GM19455 (cell line): ENCODE data around the gene ABHD17A.

Experiments
- ATAC-seq: cut with Tn5 transposase; IDR thresholded peaks from one replicate; pipeline ENCODE4 v1.9.1; 2021; ENCODE audit not compliant: unreplicated experiment

ABHD17A gene

DNA sequence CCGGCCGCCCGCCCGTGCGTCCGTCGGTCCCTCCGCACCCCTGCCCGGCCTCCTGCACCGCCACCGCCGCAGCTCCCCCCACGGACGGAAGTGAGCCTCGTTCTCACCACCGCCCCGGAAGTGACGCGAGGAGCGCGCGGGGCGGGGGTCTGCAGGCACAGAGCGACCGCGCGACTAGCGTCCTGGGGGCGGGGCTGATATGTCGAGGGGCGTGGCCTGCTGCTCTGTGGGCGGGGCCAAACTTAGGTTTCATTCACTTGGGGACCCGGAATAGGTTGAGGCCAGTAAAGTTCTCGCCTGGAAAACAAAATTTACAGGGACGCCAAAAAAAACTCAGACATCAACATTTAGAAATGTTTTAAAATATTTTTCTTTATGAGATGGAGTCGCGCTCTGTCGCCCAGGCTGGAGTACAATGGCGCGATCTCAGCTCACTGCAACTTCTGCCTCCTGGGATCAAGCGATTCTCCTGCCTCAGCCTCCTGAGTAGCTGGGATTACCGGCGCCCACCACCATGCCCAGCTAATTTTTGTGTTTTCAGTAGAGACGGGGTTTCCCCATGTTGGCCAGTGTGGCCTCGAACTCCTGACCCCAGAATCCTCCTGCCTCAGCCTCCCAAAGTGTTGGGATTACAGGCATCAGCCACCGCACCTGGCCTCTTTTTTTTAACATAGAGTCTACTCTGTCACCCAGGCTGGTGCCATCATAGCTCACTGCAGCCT is at the start of gene ABHD17A:
Gene ABHD17A, minus strand, starts transcription at position 99 of the 722 bp plus-strand sequence. CDS start 3,930 bp downstream, outside the sequence.
- ATAC-seq, result peak; percentile 60

- ATAC-seq, result no peak
These were observed 48.6 kb upstream of the ABHD17A start for GRCh38 chr19:1933942-1934341.

- ATAC-seq, result no peak
These were observed 47.9 kb upstream of the ABHD17A start for GRCh38 chr19:1933244-1933643.

DNA sequence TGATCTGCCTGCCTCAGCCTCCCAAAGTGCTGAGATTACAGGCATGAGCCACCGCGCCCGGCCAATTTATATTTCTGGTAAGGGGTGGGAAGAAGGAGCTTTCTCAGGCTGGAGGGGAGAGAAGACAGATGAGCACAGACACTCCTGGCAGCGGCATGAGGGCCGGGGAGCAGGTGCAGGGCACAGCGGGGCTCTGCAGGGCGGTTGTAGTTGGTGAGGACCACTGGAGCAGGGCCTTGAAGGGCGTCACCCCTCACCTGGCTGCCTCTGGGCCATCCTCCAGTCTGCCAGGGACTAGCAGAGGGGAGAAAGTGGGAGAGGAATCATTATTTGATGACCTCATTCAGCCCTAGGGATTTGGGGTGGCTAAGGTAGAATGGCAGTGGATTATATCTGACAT is 47.1 kb upstream of the ABHD17A start:
- ATAC-seq, result no peak

DNA sequence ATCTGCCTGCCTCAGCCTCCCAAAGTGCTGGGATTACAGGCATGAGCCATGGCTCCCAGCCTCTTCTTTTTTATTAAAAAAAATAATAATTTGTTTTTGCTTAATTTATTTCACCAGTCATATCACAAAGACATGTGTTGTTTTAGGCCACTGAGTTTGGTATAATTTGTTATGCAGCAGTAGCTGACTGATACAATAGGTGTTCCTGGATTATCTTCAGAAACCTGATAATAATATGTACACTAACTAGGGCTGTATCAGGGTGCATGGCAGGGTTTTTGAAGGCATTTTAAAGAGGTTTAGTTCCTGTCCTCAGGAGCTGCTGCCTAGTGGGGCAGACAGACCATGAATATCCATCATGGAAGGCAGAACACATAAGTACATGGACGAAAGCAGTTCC is 46.1 kb upstream of the ABHD17A start:
- no peak for ATAC-seq

- ATAC-seq, result no peak
These were observed 43.9 kb upstream of the ABHD17A start for GRCh38 chr19:1929021-1929742.

DNA sequence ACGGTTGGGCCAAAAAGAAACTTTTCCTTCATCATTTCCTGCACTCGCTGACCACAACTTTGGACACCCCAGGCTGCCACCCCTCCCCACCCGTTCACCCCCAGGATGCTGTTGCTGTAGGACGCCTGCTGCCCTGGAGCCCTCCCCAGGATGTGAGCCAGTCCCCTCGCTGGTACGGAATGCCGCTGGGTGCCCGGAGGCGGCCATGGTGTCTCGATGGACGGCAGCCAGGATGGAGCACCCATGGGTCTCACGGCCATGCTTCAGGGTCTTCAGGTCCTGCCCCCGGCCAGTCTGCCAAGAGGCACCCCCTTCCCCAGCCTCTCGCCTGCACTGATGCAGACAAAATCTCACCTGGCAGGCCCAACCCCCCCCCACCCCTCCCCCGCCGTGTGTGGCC is 40.2 kb upstream of the ABHD17A start:
- no peak for ATAC-seq

- no peak for ATAC-seq
These were observed 39.1 kb upstream of the ABHD17A start for GRCh38 chr19:1924320-1924961.

- no peak for ATAC-seq
These were observed 38.0 kb upstream of the ABHD17A start for GRCh38 chr19:1923319-1923718.

DNA sequence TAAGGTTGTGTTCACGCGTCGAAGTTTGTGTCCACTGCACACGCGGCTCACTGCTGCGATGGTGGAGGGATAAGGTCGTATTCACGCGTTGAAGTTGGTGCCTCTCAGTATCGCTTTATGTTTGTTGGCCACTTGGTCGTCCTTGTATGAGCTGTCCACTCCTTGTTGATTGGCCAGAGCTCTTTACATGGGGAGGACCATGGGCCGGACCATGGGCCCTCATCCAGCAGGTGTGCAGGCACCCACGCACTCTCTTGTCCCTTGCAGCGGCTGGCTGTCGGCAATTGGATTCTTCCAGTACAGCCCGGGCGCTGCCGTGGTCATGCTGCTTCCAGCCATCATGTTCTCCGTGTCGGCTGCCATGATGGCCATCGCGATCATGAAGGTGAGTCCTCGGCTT is 37.5 kb upstream of the ABHD17A start:
- no peak for ATAC-seq

DNA sequence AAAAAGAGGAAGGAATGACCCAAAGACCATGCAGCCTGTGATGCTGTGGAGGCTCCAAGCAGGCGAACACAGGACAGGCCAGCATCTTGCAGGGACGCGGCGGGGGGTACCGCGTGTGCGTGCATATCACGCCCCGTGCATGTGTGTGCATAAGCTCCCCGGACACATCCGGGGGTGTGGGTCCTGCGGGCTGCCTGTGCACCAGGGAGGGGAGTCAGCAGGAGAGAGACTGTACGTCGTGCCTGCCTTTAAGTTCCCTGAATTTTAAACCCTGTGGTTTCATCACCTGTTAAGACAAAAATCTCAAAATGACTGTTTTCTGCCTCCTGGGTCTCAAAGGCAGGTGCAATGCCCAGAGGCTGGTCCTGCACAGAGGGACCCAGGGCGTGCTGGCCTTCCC is 36.5 kb upstream of the ABHD17A start:
- ATAC-seq, result no peak

DNA sequence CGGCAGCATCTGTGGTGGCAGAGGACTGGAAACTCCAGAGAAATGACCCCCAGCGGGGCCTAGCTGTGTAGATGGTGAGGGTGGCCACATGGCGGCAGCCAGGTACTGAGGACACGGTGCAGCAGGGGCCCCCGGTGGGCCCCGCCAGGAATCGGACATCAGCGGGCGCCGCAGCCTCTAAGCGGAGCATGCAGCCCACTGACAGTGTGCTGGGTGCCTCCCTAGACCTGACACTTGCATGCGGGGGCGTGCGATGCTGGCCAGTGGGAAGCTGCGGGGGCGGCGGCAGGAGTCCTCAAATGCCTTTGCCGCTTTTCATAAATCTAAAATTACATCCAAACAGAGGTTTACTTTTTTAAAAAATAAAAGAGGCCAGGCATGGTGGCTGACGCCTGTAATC is 36.0 kb upstream of the ABHD17A start:
- ATAC-seq, result no peak

DNA sequence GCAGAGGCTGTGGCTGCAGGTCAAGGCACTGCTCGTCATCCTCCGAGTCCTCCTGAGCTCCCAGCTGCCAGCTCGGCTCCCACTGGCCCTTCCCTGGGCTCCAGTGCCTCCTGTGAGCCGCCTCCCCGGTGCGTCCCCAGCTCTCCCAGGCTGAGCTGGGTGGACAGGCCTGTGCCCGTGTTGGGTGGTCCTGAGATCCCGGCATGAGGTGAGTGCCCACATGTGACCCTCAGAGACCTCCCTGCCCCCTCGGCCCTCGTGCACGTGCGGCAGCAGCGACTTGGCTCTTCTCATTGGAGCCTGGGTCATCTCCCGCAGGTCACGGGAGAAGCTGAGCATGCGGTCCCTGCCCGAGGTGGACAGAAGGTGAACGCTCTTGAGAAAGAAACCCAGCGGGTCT is 35.3 kb upstream of the ABHD17A start:
- no peak for ATAC-seq

GRCh38 chr19:1918975-1919374 is 33.7 kb upstream of the ABHD17A start:
- ATAC-seq, result no peak

DNA sequence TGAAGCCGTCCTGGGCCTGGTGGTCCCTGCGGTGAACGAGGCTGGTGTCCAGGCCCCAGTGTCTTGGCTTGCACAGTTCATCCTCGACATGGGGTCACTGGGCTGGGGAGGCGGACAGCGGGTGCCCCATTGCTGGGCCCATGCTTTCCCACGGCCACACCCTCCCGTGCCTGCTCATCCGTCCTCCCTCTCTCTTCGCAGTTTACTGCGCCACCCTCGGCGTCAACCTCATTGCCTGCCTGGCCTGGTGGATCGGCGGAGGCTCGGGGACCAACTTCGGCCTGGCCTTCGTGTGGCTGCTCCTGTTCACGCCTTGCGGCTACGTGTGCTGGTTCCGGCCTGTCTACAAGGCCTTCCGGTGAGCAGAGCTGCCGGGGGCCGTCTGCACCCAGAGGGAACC is 32.6 kb upstream of the ABHD17A start:
- ATAC-seq, result no peak

DNA sequence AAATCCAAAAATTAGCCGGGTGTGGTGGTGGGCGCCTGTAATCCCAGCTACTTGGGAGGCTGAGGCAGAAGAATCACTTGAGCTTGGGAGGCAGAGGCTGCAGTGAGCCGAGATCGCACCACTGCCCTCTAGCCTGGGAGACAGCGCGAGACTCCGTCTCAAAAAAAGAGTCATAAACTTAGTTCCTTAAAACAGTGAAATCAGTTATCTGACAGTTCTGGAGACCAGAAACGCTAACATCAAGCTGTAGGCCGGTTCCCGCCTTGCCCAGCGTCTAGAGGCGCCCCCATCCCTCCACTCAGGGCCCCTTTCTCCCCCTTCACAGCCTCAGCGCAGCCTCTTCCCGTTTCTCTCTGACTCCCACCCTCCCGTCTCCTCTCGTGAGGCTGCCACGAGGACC is 31.9 kb upstream of the ABHD17A start:
- ATAC-seq, result no peak

GRCh38 chr19:1914826-1915341 is 29.6 kb upstream of the ABHD17A start:
- ATAC-seq, result no peak

GRCh38 chr19:1913781-1914577 is 28.7 kb upstream of the ABHD17A start:
- no peak for ATAC-seq

GRCh38 chr19:1912760-1913505 is 27.6 kb upstream of the ABHD17A start:
- ATAC-seq, result no peak

GRCh38 chr19:1911995-1912394 is 26.7 kb upstream of the ABHD17A start:
- no peak for ATAC-seq
